Osteoblast (primary cell): Measurements from ENCODE around the gene SRSF3. TPM values are rescaled to one million over a fixed set of nuclear protein-coding genes. Genes with fewer than 3 reads are reported as not detected.

Source experiments
- DNase-seq: peaks from one replicate; pipeline ENCODE4 v3.0.0; 2011; ENCODE audit warnings: low spot score, mixed read lengths; ENCODE audit not compliant: insufficient read length; ENCODE audit errors: missing footprints
- H2AFZ ChIP-seq: 2 replicates; pipeline ENCODE4 v1.6.0; 2011; ENCODE audit warnings: mild to moderate bottlenecking, low read length
- H3K27ac ChIP-seq: 2 replicates; pipeline ENCODE4 v1.5.1; 2011; ENCODE audit warnings: mild to moderate bottlenecking, low read depth, low read length, moderate library complexity
- H3K27me3 ChIP-seq: 2 replicates; pipeline ENCODE4 v1.6.0; 2012; ENCODE audit warnings: mild to moderate bottlenecking, control low read depth, inconsistent platforms, low read length, moderate library complexity; ENCODE audit not compliant: insufficient read depth
- H3K36me3 ChIP-seq: 2 replicates; pipeline ENCODE4 v1.5.1; 2011; ENCODE audit warnings: mild to moderate bottlenecking, low read length, control low read depth, moderate library complexity; ENCODE audit not compliant: insufficient read depth
- H3K4me1 ChIP-seq: 2 replicates; pipeline ENCODE4 v1.5.1; 2011; ENCODE audit warnings: mild to moderate bottlenecking, low read length, control low read depth, moderate library complexity; ENCODE audit not compliant: insufficient read depth
- H3K4me2 ChIP-seq: 2 replicates; pipeline ENCODE4 v1.6.0; 2011; ENCODE audit warnings: mild to moderate bottlenecking, low read length; ENCODE audit not compliant: insufficient read depth
- H3K4me3 ChIP-seq: fragments of 200-600 bp; sonication (generic); 3 replicates; pipeline ENCODE4 v1.5.1; 2012; ENCODE audit warnings: mild to moderate bottlenecking, low read length, inconsistent platforms; ENCODE audit not compliant: insufficient read depth
- H3K79me2 ChIP-seq: 2 replicates; pipeline ENCODE4 v1.6.0; 2012; ENCODE audit warnings: mild to moderate bottlenecking, low read length, control low read depth, inconsistent platforms; ENCODE audit not compliant: insufficient read depth
- H3K9me3 ChIP-seq: 2 replicates; pipeline ENCODE4 v1.5.1; 2011; ENCODE audit warnings: low read depth, low read length, control low read depth
- H4K20me1 ChIP-seq: 2 replicates; pipeline ENCODE4 v1.6.0; 2012; ENCODE audit warnings: mild to moderate bottlenecking, low read length, control low read depth; ENCODE audit not compliant: insufficient read depth
- CTCF ChIP-seq: IDR thresholded peaks from 2 replicates; pipeline ENCODE4 v1.5.1; 2011; ENCODE audit warnings: mild to moderate bottlenecking, low read depth, low read length, moderate library complexity; ENCODE audit errors: extremely low read depth
- total RNA-seq: library from RNA; depleted of rRNA; stranded (reverse); fragments of >200 nt; gene quantifications from 2 replicates; pipeline ENCODE4 v1.2.3, GENCODE V29; 2012

Gene SRSF3
- total RNA-seq, 1 donor = 289 TPM

- H4K20me1 ChIP-seq = peaks cover 72% of the 10 kb centered on the region
- H3K9me3 ChIP-seq = no peaks in the 10 kb centered on the region
- H3K4me1 ChIP-seq = peaks cover 37% of the 10 kb centered on the region
- no peak overlapping the region for H3K4me2 ChIP-seq
- no peak for TF ChIP-seq CTCF
- H3K36me3 ChIP-seq = peaks cover 82% of the 10 kb centered on the region
- H3K27me3 ChIP-seq = no peaks in the 10 kb centered on the region
- H3K27ac ChIP-seq = peak overlapping the region; percentile 27
- H2AFZ ChIP-seq = no peak overlapping the region
- H3K79me2 ChIP-seq = peaks cover 36% of the 10 kb centered on the region
- H3K4me3 ChIP-seq = no peak overlapping the region
- DNase-seq = no peak
Observed at GRCh38 chr6:36607683-36608386, 13.7 kb downstream of the SRSF3 start.

DNA sequence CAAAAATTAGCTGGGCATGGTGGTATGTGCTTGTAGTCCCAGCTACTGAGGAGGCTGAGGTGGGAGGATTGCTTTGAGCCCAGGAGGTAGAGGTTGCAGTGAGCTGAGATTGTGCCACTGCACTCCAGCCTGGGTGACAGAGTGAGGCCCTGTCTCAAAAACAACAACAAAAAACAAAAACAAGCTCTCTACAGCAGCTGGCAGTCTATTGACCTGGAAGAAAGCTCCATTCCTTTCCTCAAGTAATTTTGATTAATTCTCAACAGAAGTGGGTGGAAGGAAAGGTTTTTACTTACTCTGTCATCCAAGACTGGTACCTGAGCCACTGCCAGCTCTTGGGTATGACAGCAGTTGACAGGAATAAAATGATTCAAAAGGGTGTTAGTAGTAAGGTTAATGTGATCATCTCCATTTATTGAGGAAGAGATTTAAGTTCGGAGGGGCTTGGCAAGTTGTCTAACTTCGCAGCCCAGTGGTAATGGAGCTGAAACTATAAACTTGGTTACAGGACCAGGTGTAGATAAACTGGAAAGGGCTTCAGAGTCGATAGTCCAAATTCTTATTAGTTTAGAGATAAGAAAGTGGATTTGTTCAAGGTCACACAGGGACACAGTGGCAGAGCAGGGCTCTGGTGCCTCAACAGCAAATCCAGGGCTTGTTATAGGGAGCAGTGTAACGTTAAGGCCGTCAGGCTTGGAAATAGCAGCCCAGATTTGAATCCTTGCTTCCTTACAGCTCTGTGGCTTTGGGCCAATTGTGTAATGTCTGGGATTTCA lies 14.8 kb downstream of the SRSF3 start:
- Histone ChIP-seq H2AFZ (no peak overlapping the region), H3K27me3 (no peaks in the 10 kb centered on the region), H3K79me2 (peaks cover 24% of the 10 kb centered on the region), H3K27ac (no peak overlapping the region), H3K36me3 (peaks cover 71% of the 10 kb centered on the region), H3K9me3 (no peaks in the 10 kb centered on the region), H3K4me1 (peaks cover 27% of the 10 kb centered on the region), H4K20me1 (peaks cover 67% of the 10 kb centered on the region), H3K4me3 (no peak overlapping the region), H3K4me2 (no peak overlapping the region)
- DNase-seq = no peak
- no peak for TF ChIP-seq CTCF

DNA sequence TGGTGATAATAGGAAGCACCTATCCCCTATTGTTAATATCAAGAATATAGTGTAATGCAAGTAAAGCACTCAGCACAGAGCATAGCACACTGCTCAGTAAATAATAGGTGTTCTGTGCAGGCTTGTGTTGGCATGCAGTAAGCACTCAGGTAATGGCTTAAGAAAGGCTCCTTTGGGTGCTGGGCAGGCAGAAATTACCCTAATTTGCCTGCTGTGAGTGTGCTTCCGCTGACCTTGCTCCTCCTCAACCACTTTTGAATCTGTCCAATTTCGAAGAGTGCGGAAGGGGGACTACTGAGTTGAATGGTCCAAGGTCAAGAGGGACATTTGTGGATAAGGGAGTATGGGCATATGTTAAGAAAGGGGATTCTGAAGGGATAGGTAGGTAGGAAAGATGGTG lies 15.4 kb downstream of the SRSF3 start:
- Histone ChIP-seq H2AFZ (no peak overlapping the region), H3K27ac (no peak overlapping the region), H3K27me3 (no peaks in the 10 kb centered on the region), H3K4me3 (no peak overlapping the region), H3K4me1 (peaks cover 21% of the 10 kb centered on the region), H3K79me2 (peaks cover 18% of the 10 kb centered on the region), H3K4me2 (no peak overlapping the region), H4K20me1 (peaks cover 61% of the 10 kb centered on the region), H3K36me3 (peaks cover 65% of the 10 kb centered on the region), H3K9me3 (no peaks in the 10 kb centered on the region)
- TF ChIP-seq CTCF = no peak
- no peak for DNase-seq
